H1 (cell line): Measurements from ENCODE around the gene OGG1. TPM values are rescaled to one million over a fixed set of nuclear protein-coding genes. Genes with fewer than 3 reads are reported as not detected.

Experiments used
- CTCF ChIA-PET: fragments of 300-600 bp; sonication (Branson Sonifier 250); formaldehyde crosslinking; loops from one replicate; lab custom pipeline; 2021; ENCODE audit not compliant: partially characterized antibody; lab: Charles Lee
- POLR2A ChIA-PET: fragments of 300-600 bp; sonication (Branson Sonifier 250); formaldehyde crosslinking; loops from one replicate; lab custom pipeline; 2021; ENCODE audit warnings: inconsistent platforms; ENCODE audit not compliant: partially characterized antibody; lab: Charles Lee
- DNase-seq, 2 experiments: peaks; one replicate each; pipeline versions ENCODE4 v3.0.0 to v3.0.0-alpha.2; 2010 to 2022; ENCODE audit warnings: low spot score in 2 of 2, low read depth in 1 of 2, mixed read lengths in 1 of 2
- FAIRE-seq: peaks from 2 replicates; lab custom pipeline; 2011; peaks lifted over from hg19 to GRCh38; lab: Jason Lieb, UNC
- H2AFZ ChIP-seq: 2 replicates; pipeline ENCODE4 v1.8.1; 2012; ENCODE audit warnings: low read length, inconsistent platforms
- H2AK5ac ChIP-seq: 2 replicates; pipeline ENCODE4 v1.6.1; 2013; ENCODE audit warnings: low read depth, low read length
- H2BK120ac ChIP-seq: replicated peaks from 2 replicates; pipeline ENCODE3; 2013; ENCODE audit warnings: low read depth, low read length, inconsistent platforms
- H2BK12ac ChIP-seq: 2 replicates; pipeline ENCODE4 v1.6.1; 2013; ENCODE audit warnings: low read depth, low read length
- H2BK15ac ChIP-seq: 2 replicates; pipeline ENCODE4 v1.6.1; 2013; ENCODE audit warnings: low read length
- H2BK20ac ChIP-seq: 2 replicates; pipeline ENCODE4 v1.6.1; 2013; ENCODE audit warnings: low read length
- H2BK5ac ChIP-seq: 2 replicates; pipeline ENCODE4 v1.6.1; 2013; ENCODE audit warnings: low read depth, low read length
- H3K14ac ChIP-seq: 2 replicates; pipeline ENCODE4 v1.6.1; 2013; ENCODE audit warnings: inconsistent platforms; ENCODE audit not compliant: insufficient read length
- H3K18ac ChIP-seq: 2 replicates; pipeline ENCODE4 v1.6.1; 2013; ENCODE audit warnings: low read length; ENCODE audit errors: extremely low read depth
- H3K23ac ChIP-seq: 2 replicates; pipeline ENCODE4 v1.6.1; 2013; ENCODE audit warnings: inconsistent platforms; ENCODE audit not compliant: insufficient read length
- H3K23me2 ChIP-seq: 2 replicates; pipeline ENCODE4 v1.6.1; 2013; ENCODE audit warnings: low read depth, low read length
- H3K27ac ChIP-seq: 2 replicates; pipeline ENCODE4 v1.6.1; 2011; ENCODE audit warnings: low read depth, low read length, inconsistent platforms
- H3K27me3 ChIP-seq, 4 experiments: replicated peaks in 1 of 4; 1 replicate in 1 of 4; 2 replicates in 3 of 4; pipeline versions ENCODE4 v1.6.1 to v1.8.1; 2011 to 2013; ENCODE audit warnings: low read length in 3 of 4, mild to moderate bottlenecking in 3 of 4, inconsistent platforms in 2 of 4, mixed read lengths in 2 of 4, moderate library complexity in 1 of 4; ENCODE audit not compliant: control insufficient read depth in 3 of 4, insufficient read depth in 3 of 4; ENCODE audit errors: extremely low read depth in 1 of 4
- H3K36me3 ChIP-seq, 4 experiments: 2 replicates each; pipeline versions ENCODE4 v1.6.1 to v1.8.1; 2011 to 2013; ENCODE audit warnings: mild to moderate bottlenecking in 4 of 4, low read length in 3 of 4, moderate library complexity in 2 of 4, control low read depth in 1 of 4, inconsistent platforms in 1 of 4; ENCODE audit not compliant: insufficient read depth in 4 of 4, control insufficient read depth in 2 of 4
- H3K4ac ChIP-seq: replicated peaks from 2 replicates; pipeline ENCODE3; 2013; ENCODE audit warnings: low read length, low read depth, mixed read lengths, inconsistent platforms; ENCODE audit not compliant: insufficient read length
- H3K4me1 ChIP-seq, 4 experiments: replicated peaks in 1 of 4; 1 replicate in 1 of 4; 2 replicates in 3 of 4; pipeline versions ENCODE4 v1.6.1 to v1.8.1; 2011 to 2013; ENCODE audit warnings: low read length in 3 of 4, inconsistent platforms in 2 of 4, mixed read lengths in 1 of 4; ENCODE audit not compliant: insufficient read depth in 4 of 4, control insufficient read depth in 3 of 4
- H3K4me2 ChIP-seq, 2 experiments: 2 replicates each; pipeline versions ENCODE4 v1.6.1 to v1.8.1; 2011 to 2013; ENCODE audit warnings: low read depth in 2 of 2, low read length in 2 of 2, control low read depth in 1 of 2, inconsistent platforms in 1 of 2, mild to moderate bottlenecking in 1 of 2; ENCODE audit not compliant: insufficient read depth in 1 of 2
- H3K4me3 ChIP-seq, 4 experiments: fragments of 200-600, 300-600 bp in 1 of 4; sonication (generic), shearing (Covaris generic), sonication (Bioruptor Twin) in 1 of 4; 2 replicates each; pipeline versions ENCODE4 v1.5.1 to v1.8.1; 2011 to 2016; ENCODE audit warnings: low read length in 4 of 4, low read depth in 3 of 4, control low read depth in 2 of 4, inconsistent platforms in 2 of 4, mild to moderate bottlenecking in 2 of 4, mixed read lengths in 1 of 4, moderate library complexity in 1 of 4; ENCODE audit not compliant: insufficient read depth in 2 of 4; ENCODE audit errors: extremely low read depth in 1 of 4
- H3K56ac ChIP-seq: replicated peaks from 2 replicates; pipeline ENCODE3; 2013; ENCODE audit warnings: low read depth, mild to moderate bottlenecking, mixed read lengths, low read length, inconsistent platforms; ENCODE audit not compliant: insufficient read length
- H3K79me1 ChIP-seq: 2 replicates; pipeline ENCODE4 v1.6.1; 2013; ENCODE audit warnings: low read depth, low read length, control low read depth
- H3K79me2 ChIP-seq, 2 experiments: 2 replicates each; pipeline versions ENCODE4 v1.6.1 to v1.8.1; 2012 to 2013; ENCODE audit warnings: low read length in 2 of 2, mild to moderate bottlenecking in 2 of 2, inconsistent platforms in 1 of 2; ENCODE audit not compliant: insufficient read depth in 2 of 2, control insufficient read depth in 1 of 2
- H3K9ac ChIP-seq, 4 experiments: replicated peaks in 1 of 4; 1 replicate in 1 of 4; 2 replicates in 3 of 4; pipeline versions ENCODE4 v1.6.1 to v1.8.1; 2011 to 2013; ENCODE audit warnings: low read depth in 3 of 4, low read length in 3 of 4, control low read depth in 2 of 4, mild to moderate bottlenecking in 2 of 4, moderate library complexity in 2 of 4, inconsistent platforms in 1 of 4; ENCODE audit errors: extremely low read depth in 1 of 4
- H3K9me3 ChIP-seq, 2 experiments: 2 replicates each; pipeline versions ENCODE4 v1.6.1 to v1.8.1; 2012 to 2013; ENCODE audit warnings: mild to moderate bottlenecking in 2 of 2, moderate library complexity in 2 of 2, control low read depth in 1 of 2, inconsistent platforms in 1 of 2, low read depth in 1 of 2, low read length in 1 of 2, mixed read lengths in 1 of 2; ENCODE audit not compliant: insufficient read depth in 2 of 2
- H4K20me1 ChIP-seq, 2 experiments: replicated peaks in 1 of 2; 2 replicates each; pipeline versions ENCODE3 to v1.8.1; 2011 to 2013; ENCODE audit warnings: inconsistent platforms in 2 of 2, low read length in 2 of 2, mild to moderate bottlenecking in 1 of 2; ENCODE audit not compliant: insufficient read depth in 2 of 2, control insufficient read depth in 1 of 2
- H4K5ac ChIP-seq: 2 replicates; pipeline ENCODE4 v1.6.1; 2013; ENCODE audit warnings: low read length, low read depth, mixed read lengths, inconsistent platforms; ENCODE audit not compliant: insufficient read length
- H4K8ac ChIP-seq: 2 replicates; pipeline ENCODE4 v1.8.0; 2013; ENCODE audit warnings: mild to moderate bottlenecking, moderate library complexity, low read length, inconsistent platforms; ENCODE audit not compliant: insufficient read depth; ENCODE audit errors: extremely low read depth
- H4K91ac ChIP-seq: replicated peaks from 2 replicates; pipeline ENCODE3; 2013; ENCODE audit warnings: low read length, mixed read lengths, inconsistent platforms; ENCODE audit not compliant: insufficient read length
- BACH1 ChIP-seq: IDR thresholded peaks from 2 replicates; pipeline ENCODE4 v1.6.1; 2012; ENCODE audit warnings: low read length, improper control_type of control experiment
- BCL11A ChIP-seq, 2 experiments: IDR thresholded peaks; one replicate each; pipeline ENCODE4 v1.6.1; 2011; ENCODE audit warnings: low read depth in 2 of 2, low read length in 2 of 2, mild to moderate bottlenecking in 2 of 2
- BRCA1 ChIP-seq: IDR thresholded peaks from 2 replicates; pipeline ENCODE4 v1.6.1; 2012; ENCODE audit warnings: low read depth, low read length, improper control_type of control experiment
- CHD2 ChIP-seq: IDR thresholded peaks from 2 replicates; pipeline ENCODE4 v1.6.1; 2012; ENCODE audit warnings: low read length, improper control_type of control experiment
- E2F6 ChIP-seq: IDR thresholded peaks from 2 replicates; pipeline ENCODE4 v1.6.1; 2012; ENCODE audit warnings: inconsistent platforms
- EGR1 ChIP-seq: IDR thresholded peaks from 2 replicates; pipeline ENCODE4 v1.6.1; 2011; ENCODE audit warnings: low read depth, low read length, borderline replicate concordance
- GABPA ChIP-seq: IDR thresholded peaks from 2 replicates; pipeline ENCODE4 v1.6.1; 2011; ENCODE audit warnings: mild to moderate bottlenecking, low read length, moderate library complexity, borderline replicate concordance; ENCODE audit not compliant: insufficient read depth
- MAFK ChIP-seq: IDR thresholded peaks from 2 replicates; pipeline ENCODE4 v1.6.1; 2012; ENCODE audit warnings: low read depth, mild to moderate bottlenecking, improper control_type of control experiment, low read length
- NANOG ChIP-seq: IDR thresholded peaks from 2 replicates; pipeline ENCODE4 v1.6.1; 2011; ENCODE audit warnings: low read length, low read depth, mild to moderate bottlenecking, inconsistent platforms; ENCODE audit not compliant: insufficient read depth, poor library complexity, severe bottlenecking
- PHF8 ChIP-seq: fragments of 200-600 bp; sonication (generic); conservative IDR thresholded peaks from 2 replicates; pipeline ENCODE4 v1.7.1; 2012; ENCODE audit warnings: low read depth, mild to moderate bottlenecking, inconsistent platforms, low read length, moderate library complexity
- POLR2A ChIP-seq, 2 experiments: IDR thresholded peaks; 1 replicate in 1 of 2; 2 replicates in 1 of 2; pipeline ENCODE4 v1.6.1; 2011; ENCODE audit warnings: low read depth in 2 of 2, low read length in 2 of 2, mild to moderate bottlenecking in 2 of 2; ENCODE audit errors: control extremely low read depth in 1 of 2
- POLR2AphosphoS5 ChIP-seq: IDR thresholded peaks from 2 replicates; pipeline ENCODE4 v1.6.1; 2011; ENCODE audit warnings: low read depth, low read length
- RXRA ChIP-seq: IDR thresholded peaks from 2 replicates; pipeline ENCODE4 v1.6.1; 2011; ENCODE audit warnings: low read depth, mild to moderate bottlenecking, low read length, moderate library complexity; ENCODE audit not compliant: insufficient read depth
- TBP ChIP-seq: IDR thresholded peaks from 2 replicates; pipeline ENCODE4 v1.6.1; 2011; ENCODE audit warnings: low read depth, low read length, improper control_type of control experiment
- ZNF274 ChIP-seq: IDR thresholded peaks from 2 replicates; pipeline ENCODE4 v1.7.0; 2012; ENCODE audit warnings: low read length, borderline replicate concordance; ENCODE audit errors: extremely low read depth
- WGBS, 2 experiments: shearing (Covaris generic) in 1 of 2; methylation state at CpG; one replicate each; pipeline versions ENCODE4 v1.1.6 to v1.1.7; 2013 to 2015; ENCODE audit warnings: low lambda C conversion rate in 2 of 2, mixed read lengths in 2 of 2, inconsistent platforms in 1 of 2, low coverage in 1 of 2, missing lambda C conversion rate in 1 of 2; ENCODE audit not compliant: insufficient replicate concordance in 2 of 2, insufficient coverage in 1 of 2, insufficient read length in 1 of 2; ENCODE audit errors: extremely low coverage in 1 of 2, missing lambda C conversion rate in 1 of 2; 5-methylcytosine and 5-hydroxymethylcytosine counted together
- polyA plus RNA-seq, 7 experiments: library from polyadenylated mRNA; depleted of rRNA in 3 of 7; stranded (reverse) in 5 of 7; unstranded in 2 of 7; fragments of >200 nt in 5 of 7; fragments of 200-250 nt in 2 of 7; gene quantifications; 1 replicate in 5 of 7; 2 replicates in 1 of 7; 4 replicates in 1 of 7; pipeline versions ENCODE4 v1.2.1 to v1.2.3, GENCODE V29; 2011 to 2013; ENCODE audit warnings: missing spikeins in 2 of 7, mixed read lengths in 2 of 7
- total RNA-seq: library from RNA; stranded (reverse); fragmentation: NEBNext Ultra II Directional; extraction: Animal tissue kit (Norgen Biotek cat#: 25700); gene quantifications from 2 replicates; pipeline ENCODE4 v1.2.1, GENCODE V29; 2021

OGG1 gene
- total and polyA plus RNA-seq, 2 of the 8 experiments (the other 6 are each of a cell fraction or from before 2014, with no cell fraction given): 29.6 to 46.8 TPM

GRCh38 chr3:9795207-9795606 is 45.5 kb downstream of the OGG1 start:
- Histone ChIP-seq H3K56ac (no peak overlapping the region), H3K14ac (no peak overlapping the region), H3K27me3 (no peaks in the 10 kb centered on the region), H2BK20ac (no peak overlapping the region), H4K5ac (no peak overlapping the region), H3K4ac (no peak overlapping the region), H2BK5ac (no peak overlapping the region), H4K8ac (no peak overlapping the region), H4K20me1 (no peaks in the 10 kb centered on the region), H3K79me1 (peaks cover 9% of the 10 kb centered on the region), H3K18ac (no peak overlapping the region), H2BK12ac (no peak overlapping the region), H3K9ac (no peak overlapping the region), H3K4me1 (peaks cover 0 to 8% (median 0%) of the 10 kb centered on the region in 4 experiments; a peak in 2 of 7 replicates), H3K27ac (no peak overlapping the region), H3K23me2 (peaks cover 8% of the 10 kb centered on the region), H3K79me2 (peaks cover 0 to 40% of the 10 kb centered on the region in 2 experiments; a peak in 2 of 4 replicates), H3K23ac (no peak overlapping the region), H2BK120ac (no peak overlapping the region), H2AK5ac (no peak overlapping the region), H2AFZ (no peak overlapping the region), H4K91ac (no peak overlapping the region), H3K4me2 (no peak overlapping the region), H3K9me3 (no peaks in the 10 kb centered on the region), H3K4me3 (no peak overlapping the region), H2BK15ac (no peak overlapping the region), H3K36me3 (peaks cover 8 to 39% (median 28%) of the 10 kb centered on the region in 4 experiments; a peak in 7 of 8 replicates)
- DNase-seq (no peak), FAIRE-seq (no peak)
- POLR2A ChIA-PET: interaction anchor here (5.5 kb wide), 1 partner anchor 12 kb away, joined by 71 read pairs; the partner anchor contains the start of gene TTLL3
- CTCF ChIA-PET: interaction anchor here (1.1 to 2.3 kb wide), 4 partner anchors 9 to 68 kb away, joined by 4 to 8 read pairs (median 6); partner anchors contain the start of gene TTLL3
- 96% methylated on average over 5 of the region's 5 CpGs; no CpG with 5 or more reads in 1 of the 2 experiments for WGBS, 2 experiments
- TF ChIP-seq POLR2AphosphoS5 (no peak), E2F6 (no peak), RXRA (no peak), TBP (no peak), BRCA1 (no peak), ZNF274 (no peak), PHF8 (no peak), MAFK (no peak), CHD2 (no peak), BACH1 (no peak), POLR2A (IDR thresholded peaks at IDR 0.05; ENCODE audit: control extremely low read depth in 1 of 2, low read depth in 2 of 2, low read length in 2 of 2) (no peak), BCL11A (IDR thresholded peaks at IDR 0.05; ENCODE audit: low read depth in 2 of 2, low read length in 2 of 2) (no peak), EGR1 (no peak), NANOG (no peak), GABPA (no peak)
